ENCODE measurements around the gene CAMTA1.
"Not testable (repeated sequence)": the region's sequence is repeated elsewhere in the genome, so short reads cannot be mapped to it uniquely, and the experiment has no call there.

Gene CAMTA1

GRCh38 chr1:7690496-7691182, 905.4 kb downstream of the CAMTA1 start:
- no peaks in the 10 kb centered on the region for H3K27me3 ChIP-seq (ENCODE audit: control insufficient read depth, insufficient read depth, low read length)
- H3K9me3 ChIP-seq (ENCODE audit: control insufficient read depth, insufficient read depth, low read length): no peaks in the 10 kb centered on the region
- no peak overlapping the region for H3K9ac ChIP-seq (ENCODE audit: low read depth, low read length)
- no peaks in the 10 kb centered on the region for H3K36me3 ChIP-seq (ENCODE audit: control insufficient read depth, insufficient read depth, low read length)
- peaks cover 2% of the 10 kb centered on the region for H3K4me1 ChIP-seq (ENCODE audit: control insufficient read depth, insufficient read depth, low read length)
- no peak overlapping the region for H3K4me3 ChIP-seq (ENCODE audit: low read depth, low read length)

- H3K4me1 ChIP-seq (ENCODE audit: control insufficient read depth, insufficient read depth, low read length): peaks cover 2% of the 10 kb centered on the region
- no peaks in the 10 kb centered on the region for H3K27me3 ChIP-seq (ENCODE audit: control insufficient read depth, insufficient read depth, low read length)
- no peaks in the 10 kb centered on the region for H3K9me3 ChIP-seq (ENCODE audit: control insufficient read depth, insufficient read depth, low read length)
- H3K9ac ChIP-seq (ENCODE audit: low read depth, low read length): no peak overlapping the region
- no peak overlapping the region for H3K4me3 ChIP-seq (ENCODE audit: low read depth, low read length)
- H3K36me3 ChIP-seq (ENCODE audit: control insufficient read depth, insufficient read depth, low read length): no peaks in the 10 kb centered on the region
Measured at GRCh38 chr1:7691576-7691975, 906.3 kb downstream of the CAMTA1 start.

- Histone ChIP-seq H3K9ac (ENCODE audit: low read depth, low read length) (no peak overlapping the region), H3K27me3 (ENCODE audit: control insufficient read depth, insufficient read depth, low read length) (no peaks in the 10 kb centered on the region), H3K9me3 (ENCODE audit: control insufficient read depth, insufficient read depth, low read length) (no peaks in the 10 kb centered on the region), H3K4me3 (ENCODE audit: low read depth, low read length) (no peak overlapping the region), H3K36me3 (ENCODE audit: control insufficient read depth, insufficient read depth, low read length) (no peaks in the 10 kb centered on the region), H3K4me1 (ENCODE audit: control insufficient read depth, insufficient read depth, low read length) (no peaks in the 10 kb centered on the region)
Measured at GRCh38 chr1:7692005-7692404, 906.8 kb downstream of the CAMTA1 start.

- H3K4me1 ChIP-seq (ENCODE audit: control insufficient read depth, insufficient read depth, low read length); H3K9me3 ChIP-seq (ENCODE audit: control insufficient read depth, insufficient read depth, low read length); H3K4me3 ChIP-seq (ENCODE audit: low read depth, low read length); H3K27me3 ChIP-seq (ENCODE audit: control insufficient read depth, insufficient read depth, low read length); H3K36me3 ChIP-seq (ENCODE audit: control insufficient read depth, insufficient read depth, low read length); H3K9ac ChIP-seq (ENCODE audit: low read depth, low read length): not testable (repeated sequence)
Measured at GRCh38 chr1:7693037-7693436, 907.8 kb downstream of the CAMTA1 start.

GRCh38 chr1:7693662-7694061, 908.4 kb downstream of the CAMTA1 start:
- Histone ChIP-seq H3K9me3 (ENCODE audit: control insufficient read depth, insufficient read depth, low read length) (no peaks in the 10 kb centered on the region), H3K4me1 (ENCODE audit: control insufficient read depth, insufficient read depth, low read length) (no peaks in the 10 kb centered on the region), H3K27me3 (ENCODE audit: control insufficient read depth, insufficient read depth, low read length) (no peaks in the 10 kb centered on the region), H3K36me3 (ENCODE audit: control insufficient read depth, insufficient read depth, low read length) (no peaks in the 10 kb centered on the region), H3K4me3 (ENCODE audit: low read depth, low read length) (no peak overlapping the region), H3K9ac (ENCODE audit: low read depth, low read length) (no peak overlapping the region)

- Histone ChIP-seq H3K4me3 (ENCODE audit: low read depth, low read length) (no peak overlapping the region), H3K9ac (ENCODE audit: low read depth, low read length) (no peak overlapping the region), H3K9me3 (ENCODE audit: control insufficient read depth, insufficient read depth, low read length) (no peaks in the 10 kb centered on the region), H3K4me1 (ENCODE audit: control insufficient read depth, insufficient read depth, low read length) (no peaks in the 10 kb centered on the region), H3K36me3 (ENCODE audit: control insufficient read depth, insufficient read depth, low read length) (no peaks in the 10 kb centered on the region), H3K27me3 (ENCODE audit: control insufficient read depth, insufficient read depth, low read length) (no peaks in the 10 kb centered on the region)
Measured at GRCh38 chr1:7694600-7695496, 909.6 kb downstream of the CAMTA1 start.

- H3K9ac ChIP-seq (ENCODE audit: low read depth, low read length): no peak overlapping the region
- no peaks in the 10 kb centered on the region for H3K27me3 ChIP-seq (ENCODE audit: control insufficient read depth, insufficient read depth, low read length)
- no peak overlapping the region for H3K4me3 ChIP-seq (ENCODE audit: low read depth, low read length)
Measured at GRCh38 chr1:7695497-7696117, 910.4 kb downstream of the CAMTA1 start.

GRCh38 chr1:7698641-7699040, 913.4 kb downstream of the CAMTA1 start:
- no peaks in the 10 kb centered on the region for H3K9me3 ChIP-seq (ENCODE audit: control insufficient read depth, insufficient read depth, low read length)
- H3K36me3 ChIP-seq (ENCODE audit: control insufficient read depth, insufficient read depth, low read length): no peaks in the 10 kb centered on the region
- no peak overlapping the region for H3K9ac ChIP-seq (ENCODE audit: low read depth, low read length)
- peaks cover 14% of the 10 kb centered on the region for H3K27me3 ChIP-seq (ENCODE audit: control insufficient read depth, insufficient read depth, low read length)
- H3K4me3 ChIP-seq (ENCODE audit: low read depth, low read length): no peak overlapping the region
- peaks cover 18% of the 10 kb centered on the region for H3K4me1 ChIP-seq (ENCODE audit: control insufficient read depth, insufficient read depth, low read length)

More at GRCh38 chr1:7695497-7696117, 910.4 kb downstream of the CAMTA1 start:
- no peaks in the 10 kb centered on the region for H3K36me3 ChIP-seq (ENCODE audit: control insufficient read depth, insufficient read depth, low read length)
- H3K9me3 ChIP-seq (ENCODE audit: control insufficient read depth, insufficient read depth, low read length): no peaks in the 10 kb centered on the region
- H3K4me1 ChIP-seq (ENCODE audit: control insufficient read depth, insufficient read depth, low read length): no peaks in the 10 kb centered on the region

GRCh38 chr1:7702365-7702764, 917.1 kb downstream of the CAMTA1 start:
- Histone ChIP-seq H3K27me3 (ENCODE audit: control insufficient read depth, insufficient read depth, low read length) (peaks cover 26% of the 10 kb centered on the region), H3K4me1 (ENCODE audit: control insufficient read depth, insufficient read depth, low read length) (peaks cover 18% of the 10 kb centered on the region), H3K9me3 (ENCODE audit: control insufficient read depth, insufficient read depth, low read length) (no peaks in the 10 kb centered on the region), H3K9ac (ENCODE audit: low read depth, low read length) (no peak overlapping the region), H3K36me3 (ENCODE audit: control insufficient read depth, insufficient read depth, low read length) (no peaks in the 10 kb centered on the region), H3K4me3 (ENCODE audit: low read depth, low read length) (peak overlapping the region; percentile 54)

- peaks cover 18% of the 10 kb centered on the region for H3K4me1 ChIP-seq (ENCODE audit: control insufficient read depth, insufficient read depth, low read length)
- no peaks in the 10 kb centered on the region for H3K36me3 ChIP-seq (ENCODE audit: control insufficient read depth, insufficient read depth, low read length)
- H3K9me3 ChIP-seq (ENCODE audit: control insufficient read depth, insufficient read depth, low read length): no peaks in the 10 kb centered on the region
- H3K4me3 ChIP-seq (ENCODE audit: low read depth, low read length): peak overlapping the region; percentile 54
- H3K9ac ChIP-seq (ENCODE audit: low read depth, low read length): no peak overlapping the region
- peaks cover 26% of the 10 kb centered on the region for H3K27me3 ChIP-seq (ENCODE audit: control insufficient read depth, insufficient read depth, low read length)
Measured at GRCh38 chr1:7703321-7704213, 918.3 kb downstream of the CAMTA1 start.

Measured in iPS-15b (cell line).